ENCODE data around the gene POLA1.

Gene POLA1

DNA sequence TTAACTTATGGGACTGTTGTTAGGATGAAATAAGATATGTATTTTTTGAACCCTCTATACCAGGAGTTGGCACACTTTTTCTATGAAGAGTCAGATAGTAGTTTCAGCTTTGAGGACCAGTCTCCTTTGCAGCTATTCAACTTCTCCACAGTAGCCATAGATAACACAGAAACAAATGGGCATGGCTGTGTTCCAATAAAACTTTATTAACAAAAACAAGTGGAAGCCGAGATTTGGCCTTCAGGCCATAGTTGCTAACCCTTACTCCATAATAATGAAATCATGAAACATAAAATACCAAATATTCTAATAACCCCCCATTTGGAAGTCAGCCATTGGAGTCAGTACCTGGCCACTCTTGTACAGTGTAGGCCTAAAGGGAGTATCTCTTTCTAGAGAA lies 291.4 kb downstream of the POLA1 start:
- Mint-ChIP-seq H3K27ac (no peak overlapping the region), H3K4me1 (ENCODE audit: low read depth) (peaks cover 4% of the 10 kb centered on the region), H3K36me3 (ENCODE audit: low read depth) (peaks cover 22% of the 10 kb centered on the region), H3K4me3 (no peak overlapping the region), H3K27me3 (no peaks in the 10 kb centered on the region), H3K9me3 (no peaks in the 10 kb centered on the region)

- Mint-ChIP-seq H3K27ac (no peak overlapping the region), H3K4me1 (ENCODE audit: low read depth) (no peaks in the 10 kb centered on the region), H3K36me3 (ENCODE audit: low read depth) (peaks cover 26% of the 10 kb centered on the region), H3K9me3 (no peaks in the 10 kb centered on the region), H3K27me3 (no peaks in the 10 kb centered on the region), H3K4me3 (no peak overlapping the region)
These were observed 294.0 kb downstream of the POLA1 start for GRCh38 chrX:24987731-24988130.

DNA sequence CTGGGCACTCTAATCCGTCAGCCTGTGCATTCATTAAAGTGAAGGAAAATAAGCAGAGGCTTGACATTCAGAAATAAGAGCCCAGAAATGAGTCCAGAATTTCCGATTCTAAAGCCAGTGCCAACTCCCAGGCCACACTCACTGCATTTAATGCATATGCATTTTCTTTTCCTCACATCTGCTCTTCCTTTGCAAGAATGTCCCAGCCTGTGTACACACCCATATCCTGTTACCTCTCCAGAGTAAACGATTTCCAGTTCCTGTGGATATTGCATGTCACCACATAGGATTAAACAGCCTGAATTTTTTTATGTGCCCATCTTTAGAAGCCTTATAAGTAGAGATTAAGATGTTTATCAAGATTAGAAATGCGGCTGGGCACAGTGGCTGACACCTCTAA lies 294.6 kb downstream of the POLA1 start:
- no peaks in the 10 kb centered on the region for H3K27me3 Mint-ChIP-seq
- no peaks in the 10 kb centered on the region for H3K9me3 Mint-ChIP-seq
- H3K36me3 Mint-ChIP-seq (ENCODE audit: low read depth), result peaks cover 23% of the 10 kb centered on the region
- H3K27ac Mint-ChIP-seq, result no peak overlapping the region
- H3K4me3 Mint-ChIP-seq, result no peak overlapping the region
- H3K4me1 Mint-ChIP-seq (ENCODE audit: low read depth), result no peaks in the 10 kb centered on the region

GRCh38 chrX:24990535-24990934 lies 296.8 kb downstream of the POLA1 start:
- Mint-ChIP-seq H3K27me3 (no peaks in the 10 kb centered on the region), H3K36me3 (ENCODE audit: low read depth) (peaks cover 12% of the 10 kb centered on the region), H3K9me3 (no peaks in the 10 kb centered on the region), H3K4me1 (ENCODE audit: low read depth) (no peaks in the 10 kb centered on the region), H3K27ac (no peak overlapping the region), H3K4me3 (no peak overlapping the region)

GRCh38 chrX:24993879-24994278 lies 300.2 kb downstream of the POLA1 start:
- H3K9me3 Mint-ChIP-seq, result no peaks in the 10 kb centered on the region
- H3K27ac Mint-ChIP-seq, result no peak overlapping the region
- no peak overlapping the region for H3K4me3 Mint-ChIP-seq
- H3K4me1 Mint-ChIP-seq (ENCODE audit: low read depth), result no peaks in the 10 kb centered on the region
- peaks cover 14% of the 10 kb centered on the region for H3K36me3 Mint-ChIP-seq (ENCODE audit: low read depth)
- H3K27me3 Mint-ChIP-seq, result no peaks in the 10 kb centered on the region

DNA sequence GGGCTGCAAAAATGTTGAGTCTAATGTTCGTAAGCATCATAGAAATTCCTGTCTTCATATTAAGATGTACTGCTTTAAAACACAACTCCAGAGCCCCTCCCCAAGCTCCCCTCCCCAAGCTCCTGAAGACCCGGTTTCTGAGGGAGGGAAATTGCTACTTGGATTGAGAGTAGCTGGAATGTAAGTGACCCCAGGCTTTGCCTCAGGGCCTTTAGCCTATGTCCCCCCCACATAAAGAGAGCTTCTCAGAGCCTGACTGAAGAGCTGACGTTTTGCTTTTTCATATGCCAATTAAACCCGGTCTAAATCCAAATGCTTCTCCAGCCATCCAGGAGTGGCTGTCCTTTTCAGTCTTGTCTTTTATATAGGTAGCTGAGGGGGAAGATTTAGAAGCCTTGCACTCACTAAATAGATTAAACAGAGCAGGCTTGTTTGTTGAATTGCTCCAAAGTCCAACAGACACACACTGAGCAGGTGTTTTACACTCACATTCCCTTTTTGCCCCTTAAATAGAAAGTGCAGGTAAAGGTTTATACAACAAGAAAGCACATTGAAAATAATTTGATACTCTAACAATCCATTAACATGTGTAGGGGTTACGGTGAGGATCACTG lies 302.5 kb downstream of the POLA1 start:
- Mint-ChIP-seq H3K9me3 (no peaks in the 10 kb centered on the region), H3K4me3 (no peak overlapping the region), H3K27me3 (no peaks in the 10 kb centered on the region), H3K36me3 (ENCODE audit: low read depth) (peaks cover 6% of the 10 kb centered on the region), H3K4me1 (ENCODE audit: low read depth) (no peaks in the 10 kb centered on the region), H3K27ac (no peak overlapping the region)

GRCh38 chrX:24999511-24999910 lies 305.8 kb downstream of the POLA1 start:
- no peak overlapping the region for H3K4me3 Mint-ChIP-seq
- peaks cover 12% of the 10 kb centered on the region for H3K27me3 Mint-ChIP-seq
- H3K9me3 Mint-ChIP-seq, result no peaks in the 10 kb centered on the region
- peaks cover 6% of the 10 kb centered on the region for H3K36me3 Mint-ChIP-seq (ENCODE audit: low read depth)
- peaks cover 10% of the 10 kb centered on the region for H3K4me1 Mint-ChIP-seq (ENCODE audit: low read depth)
- no peak overlapping the region for H3K27ac Mint-ChIP-seq

DNA sequence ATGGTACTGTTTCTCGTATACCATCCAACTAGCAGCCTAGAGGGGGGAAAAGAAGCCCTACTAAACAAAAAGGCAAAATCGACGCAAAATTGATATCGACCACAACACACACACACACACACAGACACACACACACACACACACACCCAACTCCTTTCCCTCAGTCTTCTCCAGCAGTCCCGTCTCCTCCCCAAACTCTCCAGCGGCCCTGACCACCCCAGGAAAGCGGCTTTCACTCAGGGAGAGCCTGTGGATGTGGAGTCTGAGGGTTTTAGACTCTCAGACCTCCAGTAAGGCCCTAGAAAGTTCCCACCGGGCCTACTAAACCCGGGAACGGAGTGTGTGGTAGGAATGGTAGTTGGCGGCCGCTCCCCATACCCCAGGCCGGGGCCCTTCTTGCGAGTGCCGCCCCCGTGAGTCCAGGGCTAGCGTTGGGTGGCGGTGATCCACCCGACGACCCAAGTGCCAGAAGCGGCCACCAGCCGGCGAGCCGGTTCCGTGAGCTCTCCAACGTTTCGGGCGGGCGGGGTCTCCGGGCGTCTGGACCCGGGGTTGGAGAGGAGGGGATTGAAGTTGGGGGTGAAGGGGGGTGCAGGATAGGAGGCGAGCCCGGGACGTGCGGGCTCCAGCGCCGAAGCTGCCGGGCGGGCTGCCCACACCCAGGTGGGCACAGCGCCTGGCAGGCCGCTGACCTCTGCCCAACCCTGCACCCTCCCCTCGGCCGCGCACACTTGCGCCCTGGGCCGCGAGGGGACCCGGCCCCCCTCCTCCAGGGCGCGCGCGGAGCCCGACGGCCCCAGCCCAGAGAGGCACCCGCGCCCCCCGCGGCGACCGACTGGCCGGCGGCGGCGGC lies 308.3 kb downstream of the POLA1 start:
- Mint-ChIP-seq H3K27ac (no peak overlapping the region), H3K4me1 (ENCODE audit: low read depth) (peaks cover 18% of the 10 kb centered on the region), H3K27me3 (peaks cover 25% of the 10 kb centered on the region), H3K4me3 (no peak overlapping the region), H3K36me3 (ENCODE audit: low read depth) (no peaks in the 10 kb centered on the region), H3K9me3 (no peaks in the 10 kb centered on the region)

- Mint-ChIP-seq H3K4me3 (peak overlapping the region; percentile 36), H3K4me1 (ENCODE audit: low read depth) (peaks cover 18% of the 10 kb centered on the region), H3K9me3 (no peaks in the 10 kb centered on the region), H3K27me3 (peaks cover 27% of the 10 kb centered on the region), H3K36me3 (ENCODE audit: low read depth) (no peaks in the 10 kb centered on the region), H3K27ac (no peak overlapping the region)
These were observed 308.9 kb downstream of the POLA1 start for GRCh38 chrX:25002661-25003020.

GRCh38 chrX:25003066-25003849 lies 309.5 kb downstream of the POLA1 start:
- H3K36me3 Mint-ChIP-seq (ENCODE audit: low read depth), result no peaks in the 10 kb centered on the region
- H3K4me3 Mint-ChIP-seq, result peak overlapping the region; percentile 36
- no peaks in the 10 kb centered on the region for H3K9me3 Mint-ChIP-seq
- no peak overlapping the region for H3K27ac Mint-ChIP-seq
- H3K4me1 Mint-ChIP-seq (ENCODE audit: low read depth), result peaks cover 18% of the 10 kb centered on the region
- H3K27me3 Mint-ChIP-seq, result peaks cover 33% of the 10 kb centered on the region

DNA sequence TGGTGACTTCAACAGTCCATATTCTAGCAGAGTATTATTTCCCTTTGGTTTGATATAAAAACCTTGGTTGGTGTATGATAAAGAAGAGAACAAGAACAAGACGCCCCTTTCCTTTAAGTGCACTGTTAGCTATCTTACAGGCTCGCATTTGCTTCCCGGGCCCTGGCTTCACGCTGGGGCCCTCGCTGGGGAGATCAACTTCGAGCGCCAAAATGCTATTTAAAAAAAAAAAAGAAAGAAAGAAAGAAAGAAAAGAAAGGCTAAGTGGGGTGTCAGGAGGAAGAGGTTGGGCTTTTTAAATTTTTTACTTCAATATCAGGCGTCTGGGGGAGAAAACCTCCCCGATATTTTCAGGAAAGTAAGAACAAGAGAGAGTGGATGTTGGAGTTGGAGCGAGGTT lies 310.3 kb downstream of the POLA1 start:
- H3K27ac Mint-ChIP-seq, result no peak overlapping the region
- H3K27me3 Mint-ChIP-seq, result peaks cover 38% of the 10 kb centered on the region
- peaks cover 18% of the 10 kb centered on the region for H3K4me1 Mint-ChIP-seq (ENCODE audit: low read depth)
- H3K36me3 Mint-ChIP-seq (ENCODE audit: low read depth), result no peaks in the 10 kb centered on the region
- H3K9me3 Mint-ChIP-seq, result no peaks in the 10 kb centered on the region
- H3K4me3 Mint-ChIP-seq, result no peak overlapping the region

- Mint-ChIP-seq H3K36me3 (ENCODE audit: low read depth) (no peaks in the 10 kb centered on the region), H3K4me1 (ENCODE audit: low read depth) (peaks cover 18% of the 10 kb centered on the region), H3K27ac (no peak overlapping the region), H3K9me3 (no peaks in the 10 kb centered on the region), H3K27me3 (peaks cover 43% of the 10 kb centered on the region), H3K4me3 (no peak overlapping the region)
These were observed 310.8 kb downstream of the POLA1 start for GRCh38 chrX:25004485-25005032.

DNA sequence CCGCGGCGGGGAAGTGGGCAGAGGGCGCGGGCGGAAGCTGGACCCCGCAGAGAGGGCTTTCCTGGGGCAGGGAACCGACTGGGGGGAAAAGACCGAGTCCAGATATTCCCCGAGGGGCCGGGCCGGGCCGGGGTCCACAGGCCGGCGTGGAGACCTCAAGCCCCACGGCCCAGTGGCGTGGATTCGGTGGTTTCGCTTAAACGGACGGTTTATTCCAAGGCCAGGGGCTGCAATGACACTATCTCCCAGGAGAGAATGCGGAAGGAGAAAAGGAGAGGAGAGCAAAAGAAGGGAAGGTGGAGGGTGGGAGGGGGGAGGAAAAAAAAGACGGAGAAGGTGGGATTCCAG lies 311.3 kb downstream of the POLA1 start:
- no peak overlapping the region for H3K27ac Mint-ChIP-seq
- no peaks in the 10 kb centered on the region for H3K36me3 Mint-ChIP-seq (ENCODE audit: low read depth)
- H3K4me3 Mint-ChIP-seq, result no peak overlapping the region
- H3K4me1 Mint-ChIP-seq (ENCODE audit: low read depth), result peaks cover 18% of the 10 kb centered on the region
- H3K27me3 Mint-ChIP-seq, result peaks cover 44% of the 10 kb centered on the region
- H3K9me3 Mint-ChIP-seq, result no peaks in the 10 kb centered on the region

DNA sequence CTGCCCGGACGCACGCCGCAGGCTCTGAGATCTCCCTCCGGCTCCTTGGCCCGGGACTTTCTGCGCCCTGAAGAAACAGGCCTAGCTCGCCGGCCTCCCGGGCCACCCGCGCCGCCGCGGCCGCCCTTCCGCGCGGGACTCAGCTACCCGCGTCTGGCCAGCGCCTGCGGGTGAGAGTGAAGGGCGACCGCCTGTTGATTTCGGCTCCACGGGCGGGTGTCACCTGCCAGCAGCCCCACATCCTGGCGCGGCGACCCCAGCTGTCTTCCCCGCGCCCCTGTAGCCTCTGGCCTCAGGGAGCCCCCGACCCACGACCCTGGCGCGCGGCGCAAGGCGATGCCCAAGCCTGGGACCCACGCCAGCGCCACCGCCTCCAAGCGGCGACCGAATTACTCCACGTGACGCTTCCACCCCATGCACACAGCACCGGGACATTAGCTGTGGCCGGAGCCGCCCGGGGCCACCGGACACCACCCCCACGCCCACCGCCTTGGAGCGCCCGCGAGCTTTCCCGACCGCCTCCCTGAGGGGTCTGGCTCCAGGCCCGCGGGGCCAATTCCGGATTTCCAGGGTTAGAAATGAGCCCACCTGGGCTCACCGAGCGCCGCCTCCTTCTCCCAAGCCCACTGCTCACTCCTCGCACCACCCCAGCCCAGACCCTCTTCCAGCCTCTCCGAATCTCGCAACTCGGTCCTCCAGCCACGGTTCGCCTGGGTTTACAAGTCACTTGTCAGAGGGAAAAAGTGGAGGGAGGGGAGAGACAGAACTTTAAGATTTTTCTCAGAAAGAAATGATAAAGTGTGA lies 311.9 kb downstream of the POLA1 start:
- Mint-ChIP-seq H3K27ac (peak overlapping the region; percentile 36), H3K9me3 (no peaks in the 10 kb centered on the region), H3K4me1 (ENCODE audit: low read depth) (peaks cover 18% of the 10 kb centered on the region), H3K27me3 (peaks cover 49% of the 10 kb centered on the region), H3K4me3 (no peak overlapping the region), H3K36me3 (ENCODE audit: low read depth) (no peaks in the 10 kb centered on the region)

Data from stimulated activated naive CD8-positive, alpha-beta T cell treated with anti-CD3 and anti-CD28 coated beads, Interleukin-15, Interleukin-2, amounts not matched to agents 100 ng/mL and 50 ng/mL, for 24 hours (primary cell).